IPS-18c (cell line): ENCODE data around the gene SNX33.

ENCODE experiments used
- H3K4me3 ChIP-seq: 2 replicates; pipeline ENCODE4 v1.7.0; 2013; ENCODE audit warnings: low read depth, mild to moderate bottlenecking, low read length, moderate library complexity; ENCODE audit not compliant: insufficient read depth
- H3K9me3 ChIP-seq: one replicate; pipeline ENCODE4 v1.6.1; 2013; ENCODE audit warnings: mild to moderate bottlenecking, low read length, moderate library complexity; ENCODE audit not compliant: control insufficient read depth, insufficient read depth

Gene SNX33

GRCh38 chr15:75654201-75654907 lies 6.6 kb downstream of the SNX33 start:
- H3K4me3 ChIP-seq, result no peak overlapping the region; the same call in 1 of the 2 replicates
- H3K9me3 ChIP-seq, result no peaks in the 10 kb centered on the region

- Histone ChIP-seq H3K4me3 (no peak overlapping the region), H3K9me3 (no peaks in the 10 kb centered on the region)
Observed at GRCh38 chr15:75655931-75656330, 8.2 kb downstream of the SNX33 start.

- H3K4me3 ChIP-seq, result no peak overlapping the region
- no peaks in the 10 kb centered on the region for H3K9me3 ChIP-seq
Observed at GRCh38 chr15:75656331-75656730, 8.6 kb downstream of the SNX33 start.

GRCh38 chr15:75656813-75657212 lies 9.1 kb downstream of the SNX33 start:
- H3K9me3 ChIP-seq, result no peaks in the 10 kb centered on the region
- H3K4me3 ChIP-seq, result no peak overlapping the region

- Histone ChIP-seq H3K4me3 (no peak overlapping the region), H3K9me3 (no peaks in the 10 kb centered on the region)
Observed at GRCh38 chr15:75659141-75659771, 11.5 kb downstream of the SNX33 start.

GRCh38 chr15:75659928-75660645 lies 12.4 kb downstream of the SNX33 start:
- H3K4me3 ChIP-seq, result no peak overlapping the region
- no peaks in the 10 kb centered on the region for H3K9me3 ChIP-seq

GRCh38 chr15:75661100-75661755 lies 13.5 kb downstream of the SNX33 start:
- Histone ChIP-seq H3K4me3 (no peak overlapping the region), H3K9me3 (no peaks in the 10 kb centered on the region)

- no peak overlapping the region for H3K4me3 ChIP-seq
- H3K9me3 ChIP-seq, result no peaks in the 10 kb centered on the region
Observed at GRCh38 chr15:75661756-75662140, 14.0 kb downstream of the SNX33 start.

GRCh38 chr15:75662823-75663519 lies 15.3 kb downstream of the SNX33 start:
- Histone ChIP-seq H3K9me3 (no peaks in the 10 kb centered on the region), H3K4me3 (no peak overlapping the region)

GRCh38 chr15:75663931-75664421 lies 16.3 kb downstream of the SNX33 start:
- Histone ChIP-seq H3K4me3 (no peak overlapping the region), H3K9me3 (no peaks in the 10 kb centered on the region)

GRCh38 chr15:75666823-75667501 lies 19.2 kb downstream of the SNX33 start:
- Histone ChIP-seq H3K9me3 (no peaks in the 10 kb centered on the region), H3K4me3 (no peak overlapping the region)

- Histone ChIP-seq H3K4me3 (no peak overlapping the region), H3K9me3 (no peaks in the 10 kb centered on the region)
Observed at GRCh38 chr15:75669191-75669878, 21.6 kb downstream of the SNX33 start.

- Histone ChIP-seq H3K4me3 (no peak overlapping the region), H3K9me3 (no peaks in the 10 kb centered on the region)
Observed at GRCh38 chr15:75669879-75670212, 22.1 kb downstream of the SNX33 start.

- no peak overlapping the region for H3K4me3 ChIP-seq
- no peaks in the 10 kb centered on the region for H3K9me3 ChIP-seq
Observed at GRCh38 chr15:75671730-75672602, 24.3 kb downstream of the SNX33 start.

GRCh38 chr15:75672646-75673425 lies 25.1 kb downstream of the SNX33 start:
- no peaks in the 10 kb centered on the region for H3K9me3 ChIP-seq
- no peak overlapping the region for H3K4me3 ChIP-seq
